GM12878 (cell line): Measurements from ENCODE around the gene PKD1L1. TPM values are rescaled to one million over a fixed set of nuclear protein-coding genes. Genes with fewer than 3 reads are reported as not detected.

Source experiments
- FOS ChIP-seq: IDR thresholded peaks from 3 replicates; pipeline ENCODE4 v1.6.1; 2011; ENCODE audit warnings: borderline replicate concordance; ENCODE audit not compliant: insufficient read length; ENCODE audit errors: extremely low read depth
- KDM1A ChIP-seq: fragments of 200-600 bp; sonication (generic); IDR thresholded peaks from 2 replicates; pipeline ENCODE4 v1.6.1; 2016; ENCODE audit warnings: borderline replicate concordance
- RUNX3 ChIP-seq: IDR thresholded peaks from 2 replicates; pipeline ENCODE4 v1.6.1; 2012; ENCODE audit warnings: low read length, inconsistent platforms
- ZSCAN29 ChIP-seq: fragments of 450-650 bp; IDR thresholded peaks from 2 replicates; pipeline ENCODE4 v1.6.1; 2017; ENCODE audit warnings: mild to moderate bottlenecking, moderate library complexity
- polyA plus RNA-seq, 11 experiments: library from polyadenylated mRNA; depleted of rRNA in 4 of 11; unstranded in 6 of 11; stranded (reverse) in 5 of 11; fragments of >200 nt; fragmentation: Nextera tagmentation in 4 of 11; fragmentation: Illumina TruSeq in 1 of 11; extraction: Ambion mirVana in 4 of 11; extraction: Trizol in 1 of 11; gene quantifications; 1 replicate in 1 of 11; 2 replicates in 10 of 11; pipeline versions ENCODE4 v1.2.1 to v1.2.3, GENCODE V29; 2011 to 2016; ENCODE audit warnings: inconsistent platforms in 2 of 11, missing spikeins in 2 of 11, low read depth in 1 of 11
- total RNA-seq, 4 experiments: library from RNA; depleted of rRNA in 3 of 4; stranded (reverse); fragments of >200 nt in 3 of 4; fragmentation: Illumina TruSeq in 1 of 4; extraction: Trizol in 1 of 4; gene quantifications; 2 replicates each; pipeline versions ENCODE4 v1.2.1 to v1.2.3, GENCODE V29; 2013 to 2021
- TF ChIP-seq, protein P1 (sequence below): IDR thresholded peaks from 2 replicates; pipeline ENCODE4 v1.6.1; 2011; ENCODE audit warnings: low read depth, low read length, improper control_type of control experiment, borderline replicate concordance
- TF ChIP-seq, protein P2 (sequence below): IDR thresholded peaks from 2 replicates; pipeline ENCODE4 v1.6.1; 2012; ENCODE audit warnings: improper control_type of control experiment, low read depth, low read length; ENCODE audit not compliant: insufficient replicate concordance

Gene PKD1L1
- total and polyA plus RNA-seq, 10 of the 15 experiments (the other 5 are each of a cell fraction or from before 2014, with no cell fraction given), result under 0.01 to 0.05 (median 0.02) TPM; not detected in 3

- TF ChIP-seq, protein P1, sequence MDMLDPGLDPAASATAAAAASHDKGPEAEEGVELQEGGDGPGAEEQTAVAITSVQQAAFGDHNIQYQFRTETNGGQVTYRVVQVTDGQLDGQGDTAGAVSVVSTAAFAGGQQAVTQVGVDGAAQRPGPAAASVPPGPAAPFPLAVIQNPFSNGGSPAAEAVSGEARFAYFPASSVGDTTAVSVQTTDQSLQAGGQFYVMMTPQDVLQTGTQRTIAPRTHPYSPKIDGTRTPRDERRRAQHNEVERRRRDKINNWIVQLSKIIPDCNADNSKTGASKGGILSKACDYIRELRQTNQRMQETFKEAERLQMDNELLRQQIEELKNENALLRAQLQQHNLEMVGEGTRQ, result no peak
- TF ChIP-seq, protein P2, sequence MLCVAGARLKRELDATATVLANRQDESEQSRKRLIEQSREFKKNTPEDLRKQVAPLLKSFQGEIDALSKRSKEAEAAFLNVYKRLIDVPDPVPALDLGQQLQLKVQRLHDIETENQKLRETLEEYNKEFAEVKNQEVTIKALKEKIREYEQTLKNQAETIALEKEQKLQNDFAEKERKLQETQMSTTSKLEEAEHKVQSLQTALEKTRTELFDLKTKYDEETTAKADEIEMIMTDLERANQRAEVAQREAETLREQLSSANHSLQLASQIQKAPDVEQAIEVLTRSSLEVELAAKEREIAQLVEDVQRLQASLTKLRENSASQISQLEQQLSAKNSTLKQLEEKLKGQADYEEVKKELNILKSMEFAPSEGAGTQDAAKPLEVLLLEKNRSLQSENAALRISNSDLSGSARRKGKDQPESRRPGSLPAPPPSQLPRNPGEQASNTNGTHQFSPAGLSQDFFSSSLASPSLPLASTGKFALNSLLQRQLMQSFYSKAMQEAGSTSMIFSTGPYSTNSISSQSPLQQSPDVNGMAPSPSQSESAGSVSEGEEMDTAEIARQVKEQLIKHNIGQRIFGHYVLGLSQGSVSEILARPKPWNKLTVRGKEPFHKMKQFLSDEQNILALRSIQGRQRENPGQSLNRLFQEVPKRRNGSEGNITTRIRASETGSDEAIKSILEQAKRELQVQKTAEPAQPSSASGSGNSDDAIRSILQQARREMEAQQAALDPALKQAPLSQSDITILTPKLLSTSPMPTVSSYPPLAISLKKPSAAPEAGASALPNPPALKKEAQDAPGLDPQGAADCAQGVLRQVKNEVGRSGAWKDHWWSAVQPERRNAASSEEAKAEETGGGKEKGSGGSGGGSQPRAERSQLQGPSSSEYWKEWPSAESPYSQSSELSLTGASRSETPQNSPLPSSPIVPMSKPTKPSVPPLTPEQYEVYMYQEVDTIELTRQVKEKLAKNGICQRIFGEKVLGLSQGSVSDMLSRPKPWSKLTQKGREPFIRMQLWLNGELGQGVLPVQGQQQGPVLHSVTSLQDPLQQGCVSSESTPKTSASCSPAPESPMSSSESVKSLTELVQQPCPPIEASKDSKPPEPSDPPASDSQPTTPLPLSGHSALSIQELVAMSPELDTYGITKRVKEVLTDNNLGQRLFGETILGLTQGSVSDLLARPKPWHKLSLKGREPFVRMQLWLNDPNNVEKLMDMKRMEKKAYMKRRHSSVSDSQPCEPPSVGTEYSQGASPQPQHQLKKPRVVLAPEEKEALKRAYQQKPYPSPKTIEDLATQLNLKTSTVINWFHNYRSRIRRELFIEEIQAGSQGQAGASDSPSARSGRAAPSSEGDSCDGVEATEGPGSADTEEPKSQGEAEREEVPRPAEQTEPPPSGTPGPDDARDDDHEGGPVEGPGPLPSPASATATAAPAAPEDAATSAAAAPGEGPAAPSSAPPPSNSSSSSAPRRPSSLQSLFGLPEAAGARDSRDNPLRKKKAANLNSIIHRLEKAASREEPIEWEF, result no peak
- TF ChIP-seq FOS (no peak), ZSCAN29 (no peak), KDM1A (no peak), RUNX3 (no peak)
- TF ChIP-seq, all 136 proteins: peak for 0
These were observed 15.1 kb downstream of the PKD1L1 start (continued) for GRCh38 chr7:47933215-47933614.
